Mucosa of stomach (tissue), 1 donor: ENCODE measurements around the gene FHOD3.

Experiments used
- H3K27me3 ChIP-seq: one replicate; pipeline ENCODE4 v1.7.0; 2013; ENCODE audit warnings: mild to moderate bottlenecking, low read length; ENCODE audit not compliant: control insufficient read depth, insufficient read depth
- H3K36me3 ChIP-seq: one replicate; pipeline ENCODE4 v1.7.0; 2013; ENCODE audit warnings: low read length; ENCODE audit not compliant: control insufficient read depth, insufficient read depth
- H3K4me1 ChIP-seq: one replicate; pipeline ENCODE4 v1.7.0; 2013; ENCODE audit warnings: mild to moderate bottlenecking, low read length; ENCODE audit not compliant: control insufficient read depth, insufficient read depth
- H3K4me3 ChIP-seq: one replicate; pipeline ENCODE4 v1.7.0; 2013; ENCODE audit warnings: low read length
- H3K9ac ChIP-seq: one replicate; pipeline ENCODE4 v1.7.0; 2013; ENCODE audit warnings: mild to moderate bottlenecking, low read length, moderate library complexity
- H3K9me3 ChIP-seq: one replicate; pipeline ENCODE4 v1.7.0; 2013; ENCODE audit warnings: mild to moderate bottlenecking, low read length, moderate library complexity; ENCODE audit not compliant: control insufficient read depth
- donor health status: Pancreatic carcinoma.

Gene FHOD3

DNA sequence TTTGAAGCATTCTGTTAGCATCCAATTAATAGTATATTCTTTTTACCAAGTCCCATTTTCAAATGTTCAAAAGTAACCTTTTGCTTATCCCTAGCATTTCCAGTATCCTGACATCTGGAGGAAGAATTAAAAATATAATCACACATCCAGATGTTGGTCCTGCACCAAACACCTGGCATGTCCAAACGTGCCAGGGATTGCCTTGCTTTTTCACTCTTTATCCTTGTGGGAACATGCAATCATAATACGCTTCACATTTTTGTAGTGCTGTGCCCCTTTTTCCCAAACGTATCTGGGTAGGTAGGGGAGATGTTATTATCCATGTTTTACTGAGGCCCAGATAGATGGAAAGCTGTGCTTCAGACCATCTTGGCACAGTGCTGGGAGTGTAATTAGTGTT is 398.3 kb downstream of the FHOD3 start:
- no peak overlapping the region for H3K9ac ChIP-seq
- H3K4me3 ChIP-seq, result no peak overlapping the region
- no peaks in the 10 kb centered on the region for H3K27me3 ChIP-seq
- no peaks in the 10 kb centered on the region for H3K9me3 ChIP-seq
- H3K36me3 ChIP-seq, result no peaks in the 10 kb centered on the region
- no peaks in the 10 kb centered on the region for H3K4me1 ChIP-seq

- Histone ChIP-seq H3K9ac (no peak overlapping the region), H3K36me3 (no peaks in the 10 kb centered on the region)
Observed at GRCh38 chr18:36697905-36698304, 400.4 kb downstream of the FHOD3 start.

GRCh38 chr18:36700955-36701354 is 403.4 kb downstream of the FHOD3 start:
- H3K4me1 ChIP-seq, result no peaks in the 10 kb centered on the region
- H3K36me3 ChIP-seq, result no peaks in the 10 kb centered on the region
- no peaks in the 10 kb centered on the region for H3K9me3 ChIP-seq
- no peak overlapping the region for H3K9ac ChIP-seq
- no peak overlapping the region for H3K4me3 ChIP-seq
- H3K27me3 ChIP-seq, result no peaks in the 10 kb centered on the region

More at GRCh38 chr18:36697905-36698304, 400.4 kb downstream of the FHOD3 start:
- Histone ChIP-seq H3K4me1 (no peaks in the 10 kb centered on the region), H3K9me3 (no peaks in the 10 kb centered on the region), H3K27me3 (no peaks in the 10 kb centered on the region), H3K4me3 (no peak overlapping the region)

DNA sequence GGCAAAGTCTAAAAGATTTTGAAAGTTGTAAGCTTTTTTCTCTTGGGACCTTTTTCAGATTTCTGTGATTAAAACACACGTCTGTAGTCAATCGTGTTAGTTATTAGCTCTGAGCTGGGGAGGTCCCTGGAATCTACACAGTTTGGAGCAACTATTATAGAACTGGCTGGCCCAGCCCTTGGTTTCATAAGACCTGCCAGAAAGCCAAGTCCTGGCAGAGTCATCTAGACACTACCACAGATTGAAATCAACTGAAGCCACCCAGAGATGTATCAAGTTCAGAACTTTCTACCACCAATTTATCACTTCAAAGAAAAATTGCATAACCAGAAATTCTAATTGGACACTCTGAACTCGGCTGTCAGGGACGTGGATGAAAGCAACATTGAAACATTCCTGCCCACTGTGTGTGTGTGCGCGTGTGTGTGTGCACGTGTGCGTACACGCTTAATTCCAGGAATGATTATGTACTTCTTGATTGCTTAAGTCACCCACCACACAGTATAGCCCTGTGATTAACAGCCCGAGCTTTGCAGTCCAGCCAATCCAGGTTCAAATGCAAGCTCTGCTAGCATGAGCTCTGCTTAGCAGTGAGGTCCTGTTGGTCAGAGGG is 405.0 kb downstream of the FHOD3 start:
- H3K4me1 ChIP-seq, result no peaks in the 10 kb centered on the region
- no peak overlapping the region for H3K4me3 ChIP-seq
- H3K9ac ChIP-seq, result no peak overlapping the region
- no peaks in the 10 kb centered on the region for H3K27me3 ChIP-seq
- no peaks in the 10 kb centered on the region for H3K9me3 ChIP-seq
- no peaks in the 10 kb centered on the region for H3K36me3 ChIP-seq

GRCh38 chr18:36704156-36704555 is 406.6 kb downstream of the FHOD3 start:
- H3K36me3 ChIP-seq, result no peaks in the 10 kb centered on the region
- H3K27me3 ChIP-seq, result no peaks in the 10 kb centered on the region
- no peak overlapping the region for H3K4me3 ChIP-seq
- H3K4me1 ChIP-seq, result no peaks in the 10 kb centered on the region
- no peaks in the 10 kb centered on the region for H3K9me3 ChIP-seq
- H3K9ac ChIP-seq, result no peak overlapping the region

GRCh38 chr18:36706134-36706881 is 408.8 kb downstream of the FHOD3 start:
- Histone ChIP-seq H3K4me1 (no peaks in the 10 kb centered on the region), H3K4me3 (no peak overlapping the region), H3K9me3 (no peaks in the 10 kb centered on the region), H3K9ac (no peak overlapping the region), H3K27me3 (no peaks in the 10 kb centered on the region), H3K36me3 (no peaks in the 10 kb centered on the region)

GRCh38 chr18:36708366-36708765 is 410.9 kb downstream of the FHOD3 start:
- Histone ChIP-seq H3K9me3 (no peaks in the 10 kb centered on the region), H3K27me3 (no peaks in the 10 kb centered on the region), H3K4me1 (no peaks in the 10 kb centered on the region), H3K9ac (no peak overlapping the region), H3K36me3 (no peaks in the 10 kb centered on the region), H3K4me3 (no peak overlapping the region)

- H3K4me1 ChIP-seq, result no peaks in the 10 kb centered on the region
- H3K9ac ChIP-seq, result no peak overlapping the region
Observed at GRCh38 chr18:36709315-36709714, 411.8 kb downstream of the FHOD3 start.

DNA sequence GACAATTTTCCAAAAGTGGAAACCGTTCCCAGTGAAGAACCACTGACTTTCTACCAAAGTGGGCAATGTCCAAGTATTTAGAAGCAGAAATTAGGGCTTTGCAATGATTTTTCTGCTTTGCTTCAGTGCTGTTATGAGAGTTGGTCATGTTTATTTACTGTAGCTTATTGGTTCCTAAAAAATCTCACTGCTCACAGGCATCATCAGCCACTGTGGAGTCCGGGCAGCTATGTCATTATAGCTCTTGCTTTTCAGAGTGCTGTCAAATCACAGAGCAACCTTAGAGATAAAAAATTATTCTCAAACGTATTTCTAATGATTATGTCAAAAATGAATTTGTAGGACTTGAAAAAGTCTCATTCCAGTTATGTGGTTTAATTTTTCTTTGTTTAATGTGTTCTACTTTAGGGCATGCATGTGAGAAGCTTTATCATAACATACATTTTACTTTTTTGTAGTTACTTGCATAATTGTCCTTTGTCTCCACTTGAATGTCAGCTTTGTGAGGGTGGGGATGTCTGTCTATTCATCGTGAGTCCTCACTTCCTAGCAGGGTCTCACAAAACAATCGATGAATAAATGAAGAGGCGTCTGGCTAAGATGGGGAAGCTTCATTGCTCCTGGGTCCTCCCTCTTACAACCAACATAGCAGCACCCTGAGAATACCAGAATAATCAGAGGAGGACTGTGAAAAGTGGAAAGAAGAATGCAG is 413.7 kb downstream of the FHOD3 start:
- H3K9ac ChIP-seq, result no peak overlapping the region
- H3K27me3 ChIP-seq, result no peaks in the 10 kb centered on the region
- no peaks in the 10 kb centered on the region for H3K36me3 ChIP-seq
- no peaks in the 10 kb centered on the region for H3K9me3 ChIP-seq
- no peaks in the 10 kb centered on the region for H3K4me1 ChIP-seq
- H3K4me3 ChIP-seq, result no peak overlapping the region

More at GRCh38 chr18:36709315-36709714, 411.8 kb downstream of the FHOD3 start:
- no peaks in the 10 kb centered on the region for H3K27me3 ChIP-seq
- no peaks in the 10 kb centered on the region for H3K36me3 ChIP-seq
- no peaks in the 10 kb centered on the region for H3K9me3 ChIP-seq
- no peak overlapping the region for H3K4me3 ChIP-seq

GRCh38 chr18:36711813-36712444 is 414.4 kb downstream of the FHOD3 start:
- no peaks in the 10 kb centered on the region for H3K36me3 ChIP-seq
- no peak overlapping the region for H3K4me3 ChIP-seq
- no peak overlapping the region for H3K9ac ChIP-seq

DNA sequence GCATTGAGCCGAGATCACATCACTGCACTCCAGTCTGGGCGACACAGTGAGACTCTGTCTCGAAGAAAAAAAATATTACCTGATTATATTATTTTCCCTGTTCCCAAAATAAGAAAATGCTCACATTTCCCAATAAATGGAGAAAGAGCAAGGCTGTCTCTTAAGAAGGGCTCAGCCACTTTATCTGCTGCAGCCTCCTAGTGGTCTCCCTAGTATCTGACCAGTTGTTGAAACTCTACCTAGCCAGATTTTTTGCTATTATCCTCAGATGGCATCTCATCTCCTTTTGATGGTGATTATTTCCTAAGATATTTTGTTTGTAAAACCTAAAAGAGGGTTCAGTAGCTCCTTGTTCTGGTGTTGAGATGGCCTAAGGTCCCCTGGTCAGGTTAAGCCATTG is 417.0 kb downstream of the FHOD3 start:
- Histone ChIP-seq H3K4me3 (no peak overlapping the region), H3K9ac (no peak overlapping the region), H3K9me3 (no peaks in the 10 kb centered on the region), H3K36me3 (no peaks in the 10 kb centered on the region), H3K4me1 (no peaks in the 10 kb centered on the region), H3K27me3 (no peaks in the 10 kb centered on the region)

More at GRCh38 chr18:36711813-36712444, 414.4 kb downstream of the FHOD3 start:
- Histone ChIP-seq H3K4me1 (no peaks in the 10 kb centered on the region), H3K27me3 (no peaks in the 10 kb centered on the region), H3K9me3 (no peaks in the 10 kb centered on the region)
